Liver (tissue), 9 donors: Measurements from ENCODE around the gene ZNF70. TPM values are rescaled to one million over a fixed set of nuclear protein-coding genes. Genes with fewer than 3 reads are reported as not detected.

ENCODE experiments used
- DNase-seq: peaks from one replicate; pipeline ENCODE4 v3.0.0-alpha.2; 2017; ENCODE audit warnings: low spot score
- H3K27ac ChIP-seq, 2 donors: one replicate each; pipeline ENCODE4 v1.7.0; 2013; ENCODE audit warnings: inconsistent platforms in 2 of 2, low read length in 2 of 2, control low read depth in 1 of 2, low read depth in 1 of 2, mild to moderate bottlenecking in 1 of 2
- H3K27me3 ChIP-seq, 4 donors: one replicate each; pipeline versions ENCODE4 v1.6.1 to v1.7.0; 2013; ENCODE audit warnings: low read length in 3 of 4, inconsistent platforms in 1 of 4, mild to moderate bottlenecking in 1 of 4, moderate library complexity in 1 of 4; ENCODE audit not compliant: control insufficient read depth in 4 of 4, insufficient read depth in 4 of 4
- H3K36me3 ChIP-seq, 4 donors: one replicate each; pipeline versions ENCODE4 v1.6.1 to v1.7.0; 2013; ENCODE audit warnings: low read length in 3 of 4, mild to moderate bottlenecking in 3 of 4, low read depth in 1 of 4, moderate library complexity in 1 of 4; ENCODE audit not compliant: control insufficient read depth in 4 of 4, insufficient read depth in 3 of 4
- H3K4me1 ChIP-seq, 4 donors: one replicate each; pipeline versions ENCODE4 v1.6.1 to v1.7.0; 2013; ENCODE audit warnings: low read length in 3 of 4, mild to moderate bottlenecking in 3 of 4, moderate library complexity in 1 of 4; ENCODE audit not compliant: control insufficient read depth in 4 of 4, insufficient read depth in 4 of 4
- H3K4me3 ChIP-seq, 3 donors: one replicate each; pipeline versions ENCODE4 v1.6.1 to v1.7.0; 2013; ENCODE audit warnings: low read length in 3 of 3, control low read depth in 1 of 3, low read depth in 1 of 3, mild to moderate bottlenecking in 1 of 3
- H3K9ac ChIP-seq, 2 donors: one replicate each; pipeline ENCODE4 v1.7.0; 2013; ENCODE audit warnings: low read length in 2 of 2, mild to moderate bottlenecking in 2 of 2, moderate library complexity in 2 of 2, control low read depth in 1 of 2, low read depth in 1 of 2
- H3K9me3 ChIP-seq, 4 donors: one replicate each; pipeline versions ENCODE4 v1.6.1 to v1.7.0; 2013; ENCODE audit warnings: low read length in 3 of 4; ENCODE audit not compliant: control insufficient read depth in 4 of 4
- ATF3 ChIP-seq: IDR thresholded peaks from 2 replicates; pipeline ENCODE4 v1.6.1; 2016; ENCODE audit warnings: antibody characterized with exemption
- CTCF ChIP-seq: fragments of 150-350 bp; IDR thresholded peaks from 2 replicates; pipeline ENCODE4 v1.5.1; 2017; ENCODE audit warnings: improper control_type of control experiment, low read depth, low read length; ENCODE audit not compliant: missing input control
- EGR1 ChIP-seq, 2 donors: IDR thresholded peaks; 2 replicates each; pipeline ENCODE4 v1.6.1; 2016 to 2018; ENCODE audit warnings: antibody characterized with exemption in 2 of 2, low read depth in 2 of 2
- FOXA1 ChIP-seq: IDR thresholded peaks from 2 replicates; pipeline ENCODE4 v1.6.1; 2016; ENCODE audit warnings: antibody characterized with exemption
- FOXA2 ChIP-seq: IDR thresholded peaks from 2 replicates; pipeline ENCODE4 v1.6.1; 2016; ENCODE audit warnings: antibody characterized with exemption
- GABPA ChIP-seq, 2 donors: IDR thresholded peaks in 1 of 2; conservative IDR thresholded peaks in 1 of 2; 2 replicates each; pipeline ENCODE4 v1.6.1; 2016; ENCODE audit warnings: antibody characterized with exemption in 2 of 2, mild to moderate bottlenecking in 1 of 2, moderate library complexity in 1 of 2
- HNF4A ChIP-seq, 2 donors: conservative IDR thresholded peaks; 2 replicates each; pipeline ENCODE4 v1.6.1; 2016; ENCODE audit warnings: antibody characterized with exemption in 2 of 2, mild to moderate bottlenecking in 2 of 2
- JUND ChIP-seq, 2 donors: IDR thresholded peaks; 2 replicates each; pipeline ENCODE4 v1.6.1; 2016; ENCODE audit warnings: antibody characterized with exemption in 2 of 2
- MAX ChIP-seq: IDR thresholded peaks from 2 replicates; pipeline ENCODE4 v1.6.1; 2016; ENCODE audit warnings: antibody characterized with exemption
- NR2F2 ChIP-seq: IDR thresholded peaks from 2 replicates; pipeline ENCODE4 v1.6.1; 2016; ENCODE audit warnings: antibody characterized with exemption
- RAD21 ChIP-seq, 2 donors: IDR thresholded peaks; 2 replicates each; pipeline ENCODE4 v1.6.1; 2016; ENCODE audit warnings: antibody characterized with exemption in 2 of 2, mild to moderate bottlenecking in 2 of 2
- REST ChIP-seq: IDR thresholded peaks from 2 replicates; pipeline ENCODE4 v1.6.1; 2016; ENCODE audit warnings: antibody characterized with exemption, mild to moderate bottlenecking
- RXRA ChIP-seq, 2 donors: IDR thresholded peaks; 2 replicates each; pipeline ENCODE4 v1.6.1; 2017 to 2018; ENCODE audit warnings: antibody characterized with exemption in 2 of 2, mild to moderate bottlenecking in 1 of 2
- SP1 ChIP-seq: IDR thresholded peaks from 2 replicates; pipeline ENCODE4 v1.6.1; 2018; ENCODE audit warnings: antibody characterized with exemption, mild to moderate bottlenecking
- TAF1 ChIP-seq: conservative IDR thresholded peaks from 2 replicates; pipeline ENCODE4 v1.6.1; 2016; ENCODE audit warnings: antibody characterized with exemption, mild to moderate bottlenecking
- YY1 ChIP-seq: IDR thresholded peaks from 2 replicates; pipeline ENCODE4 v1.6.1; 2016; ENCODE audit warnings: antibody characterized with exemption, mild to moderate bottlenecking
- ZBTB33 ChIP-seq: IDR thresholded peaks from 2 replicates; pipeline ENCODE4 v1.6.1; 2016; ENCODE audit warnings: antibody characterized with exemption
- WGBS: extraction: QIAGEN DNeasy Blood & Tissue Kit; methylation state at CpG from one replicate; pipeline ENCODE4 v1.1.7; 2013; 5-methylcytosine and 5-hydroxymethylcytosine counted together
- polyA plus RNA-seq, 2 donors: library from polyadenylated mRNA; stranded (reverse) in 1 of 2; unstranded in 1 of 2; fragments of 200-250 nt in 1 of 2; fragments of >200 nt in 1 of 2; fragmentation: Nextera tagmentation in 1 of 2; extraction: Ambion mirVana in 1 of 2; gene quantifications; one replicate each; pipeline versions ENCODE4 v1.2.1 to v1.2.3, GENCODE V29; 2013 to 2015
- total RNA-seq, 2 donors: library from RNA; depleted of rRNA; stranded (reverse); fragments of >200 nt; gene quantifications; one replicate each; pipeline ENCODE4 v1.2.3, GENCODE V29; 2014
- donor health status: healthy.
- donor health status: healthy.
- donor health status: healthy.
- donor health status: healthy.
- donor health status: healthy.

The ZNF70 gene
- total and polyA plus RNA-seq, 4 donors = 0.14 to 1.9 (median 0.68) TPM

- Histone ChIP-seq H3K4me1 (peaks cover 10 to 24% (median 16%) of the 10 kb centered on the region in 4 donors), H3K4me3 (no peak overlapping the region), H3K27me3 (no peaks in the 10 kb centered on the region), H3K9ac (no peak overlapping the region), H3K9me3 (no peaks in the 10 kb centered on the region), H3K36me3 (no peaks in the 10 kb centered on the region), H3K27ac (no peak overlapping the region)
- TF ChIP-seq EGR1 (IDR thresholded peaks at IDR 0.05; ENCODE audit: low read depth in 2 of 2) = no peak
- TF ChIP-seq HNF4A (conservative IDR thresholded peaks at IDR 0.05) = no peak
- TF ChIP-seq SP1 = no peak
- no peak for TF ChIP-seq RXRA (IDR thresholded peaks at IDR 0.05)
- TF ChIP-seq RAD21 (IDR thresholded peaks at IDR 0.05) = no peak
- no peak for TF ChIP-seq JUND (IDR thresholded peaks at IDR 0.05)
- TF ChIP-seq FOXA1 = no peak
- no peak for TF ChIP-seq GABPA (IDR thresholded peaks at IDR 0.05 in 1 of 2, conservative IDR thresholded peaks at IDR 0.05 in 1 of 2)
- no peak for TF ChIP-seq TAF1
- no peak for TF ChIP-seq YY1
- TF ChIP-seq NR2F2 = no peak
- TF ChIP-seq CTCF = no peak
- TF ChIP-seq MAX = no peak
- no peak for DNase-seq
- WGBS = 94% methylated on average over 15 of the region's 15 CpGs
These were observed 30.2 kb upstream of the ZNF70 start for GRCh38 chr22:23781065-23781464.

GRCh38 chr22:23780146-23780748, 29.3 kb upstream of the ZNF70 start:
- no peak for DNase-seq
- no peak overlapping the region for H3K9ac ChIP-seq
- H3K4me3 ChIP-seq = no peak overlapping the region
- H3K27ac ChIP-seq = no peak overlapping the region
- H3K36me3 ChIP-seq = no peaks in the 10 kb centered on the region
- no peak for TF ChIP-seq FOXA2
- TF ChIP-seq REST = no peak
- no peak for TF ChIP-seq EGR1 (IDR thresholded peaks at IDR 0.05; ENCODE audit: low read depth in 2 of 2)
- TF ChIP-seq RAD21 (IDR thresholded peaks at IDR 0.05) = no peak
- no peak for TF ChIP-seq GABPA (IDR thresholded peaks at IDR 0.05 in 1 of 2, conservative IDR thresholded peaks at IDR 0.05 in 1 of 2)
- no peak for TF ChIP-seq CTCF
- no peak for TF ChIP-seq RXRA (IDR thresholded peaks at IDR 0.05)
- TF ChIP-seq TAF1 = no peak
- no peak for TF ChIP-seq NR2F2
- TF ChIP-seq ATF3 = no peak
- TF ChIP-seq HNF4A (conservative IDR thresholded peaks at IDR 0.05) = no peak
- no peak for TF ChIP-seq JUND (IDR thresholded peaks at IDR 0.05)
- no peak for TF ChIP-seq YY1
- TF ChIP-seq MAX = no peak
- TF ChIP-seq ZBTB33 = no peak
- no peaks in the 10 kb centered on the region for H3K9me3 ChIP-seq
- WGBS = 89% methylated on average over 20 of the region's 20 CpGs
- peaks cover 9 to 23% (median 15%) of the 10 kb centered on the region in 4 donors for H3K4me1 ChIP-seq
- no peaks in the 10 kb centered on the region for H3K27me3 ChIP-seq
